ENCODE measurements around the gene ANGPTL2. TPM values are rescaled to one million over a fixed set of nuclear protein-coding genes. Genes with fewer than 3 reads are reported as not detected.

ANGPTL2 gene
- total RNA-seq, 1 experiment from 2014 or later: 36.2 TPM

GRCh38 chr9:127118597-127119319, 3.7 kb downstream of the ANGPTL2 start:
- DNase-seq (ENCODE audit: low read depth): no peak

- no peak for DNase-seq (ENCODE audit: low read depth)
Measured at GRCh38 chr9:127117801-127118200, 4.6 kb downstream of the ANGPTL2 start.

GRCh38 chr9:127116957-127117356, 5.5 kb downstream of the ANGPTL2 start:
- DNase-seq (ENCODE audit: low read depth): peak; percentile 43

GRCh38 chr9:127116088-127116726, 6.2 kb downstream of the ANGPTL2 start:
- peak; percentile 11 for DNase-seq (ENCODE audit: low read depth)

GRCh38 chr9:127114606-127115005, 7.8 kb downstream of the ANGPTL2 start:
- DNase-seq (ENCODE audit: low read depth): no peak

GRCh38 chr9:127113191-127113972, 9.1 kb downstream of the ANGPTL2 start:
- DNase-seq (ENCODE audit: low read depth): no peak

- DNase-seq (ENCODE audit: low read depth): peak; percentile 24
Measured at GRCh38 chr9:127112735-127113161, 9.7 kb downstream of the ANGPTL2 start.

GRCh38 chr9:127112056-127112455, 10.4 kb downstream of the ANGPTL2 start:
- no peak for DNase-seq (ENCODE audit: low read depth)

GRCh38 chr9:127109212-127109711, 13.2 kb downstream of the ANGPTL2 start:
- no peak for DNase-seq (ENCODE audit: low read depth)

- DNase-seq (ENCODE audit: low read depth): no peak
Measured at GRCh38 chr9:127107929-127108876, 14.2 kb downstream of the ANGPTL2 start.

- DNase-seq (ENCODE audit: low read depth): no peak
Measured at GRCh38 chr9:127107171-127107928, 15.1 kb downstream of the ANGPTL2 start.

- no peak for DNase-seq (ENCODE audit: low read depth)
Measured at GRCh38 chr9:127106466-127106855, 16.0 kb downstream of the ANGPTL2 start.

GRCh38 chr9:127105805-127106465, 16.5 kb downstream of the ANGPTL2 start:
- DNase-seq (ENCODE audit: low read depth): no peak

- DNase-seq (ENCODE audit: low read depth): no peak
Measured at GRCh38 chr9:127104581-127105311, 17.7 kb downstream of the ANGPTL2 start.

- no peak for DNase-seq (ENCODE audit: low read depth)
Measured at GRCh38 chr9:127102788-127103187, 19.6 kb downstream of the ANGPTL2 start.

- peak; percentile 12 for DNase-seq (ENCODE audit: low read depth)
Measured at GRCh38 chr9:127102176-127102575, 20.3 kb downstream of the ANGPTL2 start.

- DNase-seq (ENCODE audit: low read depth): no peak
Measured at GRCh38 chr9:127099664-127100063, 22.8 kb downstream of the ANGPTL2 start.

- DNase-seq (ENCODE audit: low read depth): no peak
Measured at GRCh38 chr9:127098916-127099553, 23.4 kb downstream of the ANGPTL2 start.

GRCh38 chr9:127097683-127098082, 24.8 kb downstream of the ANGPTL2 start:
- DNase-seq (ENCODE audit: low read depth): no peak
